ENCODE data around the gene C19orf33.

C19orf33 gene

GRCh38 chr19:38284422-38284821 lies 19.6 kb upstream of the C19orf33 start:
- Histone ChIP-seq H3K27ac (no peak overlapping the region), H3K4me3 (ENCODE audit: low read depth, low read length) (no peak overlapping the region), H3K36me3 (replicated peaks) (no peaks in the 10 kb centered on the region), H3K27me3 (replicated peaks) (no peaks in the 10 kb centered on the region)
- no peak for DNase-seq
- TF ChIP-seq CTCF (IDR thresholded peaks at IDR 0.05; ENCODE audit: low read depth, low read length, missing control alignments) = no peak
- in situ Hi-C loops (cut with HindIII; ENCODE audit: low pct_ligation_motif_present, low sequenced_read_pairs) = no loop called here

- Histone ChIP-seq H3K4me3 (ENCODE audit: low read depth, low read length) (no peak overlapping the region), H3K36me3 (replicated peaks) (no peaks in the 10 kb centered on the region), H3K27ac (no peak overlapping the region), H3K27me3 (replicated peaks) (no peaks in the 10 kb centered on the region)
- no peak for TF ChIP-seq CTCF (IDR thresholded peaks at IDR 0.05; ENCODE audit: low read depth, low read length, missing control alignments)
- no peak for DNase-seq
- in situ Hi-C loops (cut with HindIII; ENCODE audit: low pct_ligation_motif_present, low sequenced_read_pairs) = no loop called here
Measured at GRCh38 chr19:38285567-38285966, 18.5 kb upstream of the C19orf33 start.

- H3K27me3 ChIP-seq (replicated peaks) = no peaks in the 10 kb centered on the region
- H3K36me3 ChIP-seq (replicated peaks) = no peaks in the 10 kb centered on the region
- no peak for TF ChIP-seq CTCF (IDR thresholded peaks at IDR 0.05; ENCODE audit: low read depth, low read length, missing control alignments)
- in situ Hi-C loops (cut with HindIII; ENCODE audit: low pct_ligation_motif_present, low sequenced_read_pairs) = no loop called here
- no peak for DNase-seq
- no peak overlapping the region for H3K4me3 ChIP-seq (ENCODE audit: low read depth, low read length)
- no peak overlapping the region for H3K27ac ChIP-seq
Measured at GRCh38 chr19:38287604-38288003, 16.4 kb upstream of the C19orf33 start.

GRCh38 chr19:38288123-38288855 lies 15.8 kb upstream of the C19orf33 start:
- in situ Hi-C loops (cut with HindIII; ENCODE audit: low pct_ligation_motif_present, low sequenced_read_pairs) = no loop called here
- no peaks in the 10 kb centered on the region for H3K36me3 ChIP-seq (replicated peaks)
- no peaks in the 10 kb centered on the region for H3K27me3 ChIP-seq (replicated peaks)
- H3K27ac ChIP-seq = no peak overlapping the region
- no peak for DNase-seq
- TF ChIP-seq CTCF (IDR thresholded peaks at IDR 0.05; ENCODE audit: low read depth, low read length, missing control alignments) = no peak
- no peak overlapping the region for H3K4me3 ChIP-seq (ENCODE audit: low read depth, low read length)

- no peaks in the 10 kb centered on the region for H3K36me3 ChIP-seq (replicated peaks)
- TF ChIP-seq CTCF (IDR thresholded peaks at IDR 0.05; ENCODE audit: low read depth, low read length, missing control alignments) = no peak
Measured at GRCh38 chr19:38289955-38290354, 14.1 kb upstream of the C19orf33 start.

GRCh38 chr19:38290631-38291147 lies 13.4 kb upstream of the C19orf33 start:
- no peak for TF ChIP-seq CTCF (IDR thresholded peaks at IDR 0.05; ENCODE audit: low read depth, low read length, missing control alignments)
- Histone ChIP-seq H3K36me3 (replicated peaks) (no peaks in the 10 kb centered on the region), H3K27me3 (replicated peaks) (no peaks in the 10 kb centered on the region), H3K4me3 (ENCODE audit: low read depth, low read length) (no peak overlapping the region), H3K27ac (peak overlapping the region; percentile 44)
- DNase-seq = peak; percentile 90
- in situ Hi-C loops (cut with HindIII; ENCODE audit: low pct_ligation_motif_present, low sequenced_read_pairs) = no loop called here

More at GRCh38 chr19:38289955-38290354, 14.1 kb upstream of the C19orf33 start:
- in situ Hi-C loops (cut with HindIII; ENCODE audit: low pct_ligation_motif_present, low sequenced_read_pairs) = no loop called here
- Histone ChIP-seq H3K27me3 (replicated peaks) (no peaks in the 10 kb centered on the region), H3K27ac (peak overlapping the region; percentile 44), H3K4me3 (ENCODE audit: low read depth, low read length) (no peak overlapping the region)
- no peak for DNase-seq
